Gastroesophageal sphincter (tissue), 3 donors: Measurements from ENCODE around the gene KRTAP4-9.
"Not testable (repeated sequence)": the region's sequence is repeated elsewhere in the genome, so short reads cannot be mapped to it uniquely, and the experiment has no call there.

ENCODE experiments used
- CTCF ChIP-seq, 4 experiments: fragments of 200-600 bp in 2 of 4; fragments of 450-650 bp in 2 of 4; sonication (generic) in 1 of 4; IDR thresholded peaks; one replicate each; pipeline ENCODE4 v1.5.1; 2017 to 2019; ENCODE audit warnings: antibody characterized with exemption in 4 of 4, mild to moderate bottlenecking in 2 of 4, moderate library complexity in 2 of 4
- EP300 ChIP-seq: sonication (generic); formaldehyde crosslinking; IDR thresholded peaks from one replicate; pipeline ENCODE4 v1.6.1; 2017; ENCODE audit warnings: antibody characterized with exemption, mild to moderate bottlenecking
- POLR2A ChIP-seq, 2 donors: fragments of 450-650 bp; IDR thresholded peaks; one replicate each; pipeline ENCODE4 v1.6.1; 2017; ENCODE audit warnings: antibody characterized with exemption in 2 of 2, mild to moderate bottlenecking in 2 of 2, moderate library complexity in 1 of 2
- POLR2AphosphoS5 ChIP-seq: sonication (generic); formaldehyde crosslinking; IDR thresholded peaks from one replicate; pipeline ENCODE4 v1.6.1; 2017; ENCODE audit warnings: antibody characterized with exemption

GRCh38 chr17:41099682-41100480, 5.3 kb upstream of the KRTAP4-9 start:
- not testable (repeated sequence) for TF ChIP-seq POLR2A (IDR thresholded peaks at IDR 0.05); POLR2AphosphoS5; EP300; CTCF (IDR thresholded peaks at IDR 0.05)
